ENCODE results near the gene LRIG2.
"Not testable (repeated sequence)": the region's sequence is repeated elsewhere in the genome, so short reads cannot be mapped to it uniquely, and the experiment has no call there.

LRIG2 gene

GRCh38 chr1:113072757-113073478 is at the start of gene LRIG2:
LRIG2 (plus strand) TSS chr1:113073198; CDS start chr1:113073407, 209 bp downstream.
- DNase-seq: peak; percentile 99

- not testable (repeated sequence) for DNase-seq
Observed at GRCh38 chr1:113023316-113023715, 49.7 kb upstream of the LRIG2 start.

- no peak for DNase-seq
Observed at GRCh38 chr1:113027007-113027406, 46.0 kb upstream of the LRIG2 start.

GRCh38 chr1:113027449-113027848 is 45.5 kb upstream of the LRIG2 start:
- DNase-seq: no peak

GRCh38 chr1:113029822-113030221 is 43.2 kb upstream of the LRIG2 start:
- DNase-seq: no peak

GRCh38 chr1:113031171-113031933 is 41.6 kb upstream of the LRIG2 start:
- no peak for DNase-seq

- no peak for DNase-seq
Observed at GRCh38 chr1:113035086-113035485, 37.9 kb upstream of the LRIG2 start.

GRCh38 chr1:113036639-113037321 is 36.2 kb upstream of the LRIG2 start:
- DNase-seq: no peak

- DNase-seq: no peak
Observed at GRCh38 chr1:113040041-113040440, 33.0 kb upstream of the LRIG2 start.

- no peak for DNase-seq
Observed at GRCh38 chr1:113040718-113041412, 32.1 kb upstream of the LRIG2 start.

GRCh38 chr1:113041569-113042284 is 31.3 kb upstream of the LRIG2 start:
- DNase-seq: no peak

GRCh38 chr1:113042285-113043143 is 30.5 kb upstream of the LRIG2 start:
- DNase-seq: peak; percentile 28 to 36

- not testable (repeated sequence) for DNase-seq
Observed at GRCh38 chr1:113043144-113043488, 29.9 kb upstream of the LRIG2 start.

GRCh38 chr1:113046569-113046968 is 26.4 kb upstream of the LRIG2 start:
- DNase-seq: no peak

GRCh38 chr1:113048064-113048463 is 24.9 kb upstream of the LRIG2 start:
- no peak for DNase-seq

GRCh38 chr1:113053344-113054126 is 19.5 kb upstream of the LRIG2 start:
- DNase-seq: no peak

GRCh38 chr1:113055570-113055969 is 17.4 kb upstream of the LRIG2 start:
- DNase-seq: no peak

GRCh38 chr1:113057006-113057405 is 16.0 kb upstream of the LRIG2 start:
- no peak for DNase-seq

GRCh38 chr1:113058941-113059706 is 13.9 kb upstream of the LRIG2 start:
- DNase-seq: no peak

- DNase-seq: not testable (repeated sequence)
Observed at GRCh38 chr1:113063456-113063855, 9.5 kb upstream of the LRIG2 start.

All from activated T-cell treated with anti-CD3 and anti-CD28 coated beads, Interleukin-2, amount 50 U/mL, for 48 hours (primary cell).